GM12875 (cell line): ENCODE measurements around the gene STON2.

Experiments used
- H3K4me3 ChIP-seq: one replicate; pipeline ENCODE4 v1.5.1; 2011; ENCODE audit warnings: low read depth, low read length, control low read depth
- TF ChIP-seq, protein P1 (sequence below): IDR thresholded peaks from 2 replicates; pipeline ENCODE4 v1.5.1; 2011; ENCODE audit warnings: low read depth, mild to moderate bottlenecking, control low read depth, inconsistent platforms, low read length, moderate library complexity, borderline replicate concordance; ENCODE audit not compliant: insufficient read depth

Gene STON2

DNA sequence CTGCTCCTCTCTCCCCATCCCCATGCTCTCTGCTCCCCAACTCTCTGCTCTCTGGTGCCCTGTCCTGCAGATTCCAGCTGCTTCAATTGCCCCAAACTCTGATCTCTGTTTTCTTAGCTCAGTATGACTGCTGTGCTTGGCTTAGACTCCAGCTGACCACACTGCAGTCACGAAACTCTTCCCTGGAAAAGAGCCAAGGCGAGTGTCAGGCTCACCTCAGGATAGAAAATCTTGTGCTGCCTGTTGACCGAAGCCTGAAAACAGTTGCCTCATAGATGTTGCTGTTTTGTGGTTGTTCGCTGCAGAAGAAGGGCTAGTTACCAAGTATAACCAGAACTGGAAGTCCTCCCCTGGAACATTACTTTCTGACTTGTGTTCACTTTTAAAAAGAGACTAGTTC, 6.7 kb upstream of the STON2 start:
- TF ChIP-seq, protein P1, sequence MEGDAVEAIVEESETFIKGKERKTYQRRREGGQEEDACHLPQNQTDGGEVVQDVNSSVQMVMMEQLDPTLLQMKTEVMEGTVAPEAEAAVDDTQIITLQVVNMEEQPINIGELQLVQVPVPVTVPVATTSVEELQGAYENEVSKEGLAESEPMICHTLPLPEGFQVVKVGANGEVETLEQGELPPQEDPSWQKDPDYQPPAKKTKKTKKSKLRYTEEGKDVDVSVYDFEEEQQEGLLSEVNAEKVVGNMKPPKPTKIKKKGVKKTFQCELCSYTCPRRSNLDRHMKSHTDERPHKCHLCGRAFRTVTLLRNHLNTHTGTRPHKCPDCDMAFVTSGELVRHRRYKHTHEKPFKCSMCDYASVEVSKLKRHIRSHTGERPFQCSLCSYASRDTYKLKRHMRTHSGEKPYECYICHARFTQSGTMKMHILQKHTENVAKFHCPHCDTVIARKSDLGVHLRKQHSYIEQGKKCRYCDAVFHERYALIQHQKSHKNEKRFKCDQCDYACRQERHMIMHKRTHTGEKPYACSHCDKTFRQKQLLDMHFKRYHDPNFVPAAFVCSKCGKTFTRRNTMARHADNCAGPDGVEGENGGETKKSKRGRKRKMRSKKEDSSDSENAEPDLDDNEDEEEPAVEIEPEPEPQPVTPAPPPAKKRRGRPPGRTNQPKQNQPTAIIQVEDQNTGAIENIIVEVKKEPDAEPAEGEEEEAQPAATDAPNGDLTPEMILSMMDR = no peak
- no peak overlapping the region for H3K4me3 ChIP-seq

DNA sequence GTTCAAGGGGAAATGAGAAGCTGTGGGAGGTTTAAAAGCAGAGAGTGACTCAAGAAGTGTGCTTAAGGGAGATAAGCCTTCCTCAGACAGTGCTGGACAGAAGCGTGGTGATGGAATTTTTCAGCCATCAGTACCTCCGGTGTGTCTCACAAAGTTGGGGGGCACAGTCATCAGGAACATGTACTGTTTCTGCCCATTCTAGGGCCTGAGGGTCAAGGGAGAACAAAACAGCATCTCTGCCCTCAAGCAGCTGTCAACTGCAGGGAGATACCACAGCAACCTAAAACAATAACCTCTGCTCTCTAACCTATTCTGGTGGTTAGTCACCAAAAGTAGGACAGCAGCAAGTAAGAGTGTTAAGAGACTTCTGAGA, 2.0 kb upstream of the STON2 start:
- TF ChIP-seq, protein P1 = no peak
- no peak overlapping the region for H3K4me3 ChIP-seq

DNA sequence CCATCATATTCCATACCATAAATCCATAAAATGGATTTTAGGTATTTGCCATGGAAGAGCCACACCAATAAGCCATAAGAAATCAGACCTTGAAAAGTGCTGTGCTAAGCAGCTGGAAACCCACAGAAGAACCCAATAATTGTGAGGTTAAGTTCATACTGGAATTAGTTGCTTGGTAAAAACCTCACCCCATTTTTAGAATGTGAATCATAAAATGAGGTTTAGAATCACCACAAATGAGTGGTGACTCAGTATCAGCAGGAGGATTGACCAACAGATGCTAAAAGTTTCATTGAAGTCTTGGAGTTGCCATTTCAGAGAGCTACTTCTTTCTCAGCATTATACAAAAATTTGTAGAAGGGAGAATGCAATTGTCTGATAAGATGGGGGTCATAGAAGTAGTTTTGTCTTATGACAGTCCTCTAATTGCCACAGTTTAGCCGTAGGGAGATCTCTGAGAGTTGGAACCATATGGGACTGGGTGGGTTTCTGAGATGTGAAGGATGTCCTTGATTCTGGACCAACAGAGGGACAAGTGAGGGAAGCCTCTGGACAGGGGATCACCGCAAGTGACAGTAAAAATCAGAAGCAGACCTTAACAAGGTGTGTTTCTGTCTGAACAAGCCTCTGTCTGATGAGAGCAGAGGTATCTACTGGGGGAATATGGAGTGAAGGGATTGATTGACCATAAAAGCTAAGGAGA, 1.4 kb upstream of the STON2 start:
- TF ChIP-seq, protein P1 = no peak

DNA sequence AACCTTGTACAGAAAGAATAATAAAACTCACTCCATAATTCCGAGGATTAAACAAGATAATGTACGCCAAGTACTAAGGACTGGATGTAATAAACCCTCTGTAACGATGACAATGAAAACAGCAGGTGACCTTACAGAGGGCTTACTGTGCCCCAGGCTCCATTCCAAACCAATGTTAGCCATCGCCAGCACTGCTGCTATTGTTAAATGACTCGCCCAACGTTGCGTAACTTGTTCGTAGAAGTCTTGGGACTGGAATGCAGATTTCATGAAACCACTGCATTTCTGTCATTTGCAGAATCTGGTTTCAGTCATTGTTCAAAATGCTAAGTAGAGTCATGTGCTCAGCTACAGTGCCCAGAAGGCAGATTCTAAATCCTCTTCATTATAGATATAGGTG, 728 bp upstream of the STON2 start:
- no peak overlapping the region for H3K4me3 ChIP-seq
- TF ChIP-seq, protein P1 = no peak

More for the DNA sequence above, 1.4 kb upstream of the STON2 start:
- H3K4me3 ChIP-seq = no peak overlapping the region

DNA sequence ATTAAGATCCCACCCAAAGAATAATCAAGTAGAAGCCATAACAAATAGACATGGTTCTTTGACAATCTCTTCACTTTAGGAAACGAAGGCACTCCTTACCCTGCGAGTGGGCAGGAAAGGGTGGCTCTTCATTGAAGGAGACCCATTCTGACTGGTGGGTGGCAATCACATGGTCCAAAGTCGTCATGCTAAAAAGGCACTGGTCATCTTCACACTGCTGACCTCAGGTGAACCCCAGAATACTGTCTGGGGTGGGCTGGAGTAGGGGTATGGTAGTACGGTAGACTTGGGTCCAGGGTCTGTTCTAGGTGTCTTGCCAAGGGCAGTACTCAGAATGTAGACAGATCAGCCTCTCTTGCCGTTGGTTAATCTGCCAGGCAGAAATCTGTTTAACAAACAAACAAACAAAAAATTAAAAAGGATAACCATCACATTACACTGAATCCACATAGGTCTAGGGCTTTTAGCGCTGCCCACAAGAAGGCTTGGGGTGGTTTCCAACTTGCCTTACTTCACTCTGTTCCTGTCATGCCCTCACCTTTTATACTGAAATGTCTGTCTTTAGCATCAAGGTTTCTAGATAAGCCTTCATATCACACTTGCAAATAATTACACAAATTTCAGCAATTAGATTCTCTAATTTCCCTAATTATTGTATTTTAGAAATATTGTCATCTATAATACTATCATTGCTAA, 1.8 kb downstream of the STON2 start:
- no peak overlapping the region for H3K4me3 ChIP-seq

DNA sequence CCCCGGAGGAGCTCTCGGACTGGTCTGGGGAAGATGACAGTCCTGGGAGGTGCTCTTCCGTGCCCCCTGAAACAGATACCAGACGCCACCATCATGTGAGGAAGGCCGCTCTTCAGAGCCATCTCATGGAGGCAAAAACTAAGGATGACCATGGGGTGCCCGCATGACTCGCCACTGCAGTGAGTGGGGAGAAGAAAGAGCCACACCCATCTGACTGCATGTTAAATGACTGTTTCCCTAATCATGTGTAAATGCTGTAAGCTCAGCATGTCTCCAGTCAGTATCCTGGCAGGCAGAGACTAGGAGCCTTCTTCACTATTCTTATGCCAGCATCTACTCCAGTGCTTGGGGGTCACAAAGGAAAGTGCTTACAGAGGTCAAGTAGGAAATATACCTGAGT, 4.0 kb downstream of the STON2 start:
- H3K4me3 ChIP-seq = no peak overlapping the region

More for the DNA sequence above, 1.8 kb downstream of the STON2 start:
- TF ChIP-seq, protein P1 = no peak

DNA sequence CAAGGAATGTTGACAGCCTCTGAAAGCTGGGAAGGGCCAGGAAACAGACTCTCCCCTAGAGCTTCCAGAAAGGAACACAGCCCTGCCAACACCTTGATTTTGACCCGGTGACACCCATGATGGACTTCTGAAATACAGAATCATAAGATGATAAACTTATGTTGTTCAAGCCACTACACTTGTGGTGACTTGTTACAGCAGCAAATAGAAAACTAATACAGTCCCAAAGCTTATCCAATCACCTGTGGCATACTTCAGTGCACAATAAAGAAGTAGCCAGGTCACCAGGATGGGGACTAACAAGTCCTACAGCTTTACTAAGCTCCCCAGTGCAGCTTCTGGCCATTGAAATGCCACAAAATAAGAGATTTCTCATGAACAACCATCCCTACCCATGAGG, 5.4 kb downstream of the STON2 start:
- TF ChIP-seq, protein P1 = no peak
- no peak overlapping the region for H3K4me3 ChIP-seq

More for the DNA sequence above, 4.0 kb downstream of the STON2 start:
- TF ChIP-seq, protein P1 = no peak
